ENCODE results near the gene C11orf86.
"Not testable (repeated sequence)": the region's sequence is repeated elsewhere in the genome, so short reads cannot be mapped to it uniquely, and the experiment has no call there.

Gene C11orf86

GRCh38 chr11:66974724-66975404, at the start of gene C11orf86:
Gene C11orf86 (plus strand): TSS chr11:66975304. CDS start chr11:66975363, 59 bp downstream.
- no peak for DNase-seq (ENCODE audit: low read depth)

GRCh38 chr11:66929753-66930152, 45.4 kb upstream of the C11orf86 start:
- DNase-seq (ENCODE audit: low read depth), result no peak

DNA sequence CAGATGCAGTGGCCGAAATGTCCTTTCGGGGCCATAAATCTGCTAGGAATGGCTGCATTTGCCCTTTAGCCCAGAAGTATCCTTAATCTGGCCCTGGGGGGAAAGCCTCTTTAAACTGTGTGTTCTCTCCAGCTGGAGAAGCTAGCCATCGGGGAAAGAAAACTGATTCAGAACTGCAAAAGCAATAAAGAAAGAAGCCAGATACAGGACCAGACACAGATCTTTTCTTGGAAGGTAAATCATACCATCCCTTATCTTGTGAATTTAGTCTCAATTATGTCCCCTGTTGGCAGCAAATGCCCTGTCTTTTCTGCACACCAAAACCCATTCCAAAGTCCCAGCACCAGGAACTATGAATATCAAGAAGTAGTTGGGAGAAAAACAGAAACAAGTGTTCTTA, 42.6 kb upstream of the C11orf86 start:
- DNase-seq (ENCODE audit: low read depth), result no peak

DNA sequence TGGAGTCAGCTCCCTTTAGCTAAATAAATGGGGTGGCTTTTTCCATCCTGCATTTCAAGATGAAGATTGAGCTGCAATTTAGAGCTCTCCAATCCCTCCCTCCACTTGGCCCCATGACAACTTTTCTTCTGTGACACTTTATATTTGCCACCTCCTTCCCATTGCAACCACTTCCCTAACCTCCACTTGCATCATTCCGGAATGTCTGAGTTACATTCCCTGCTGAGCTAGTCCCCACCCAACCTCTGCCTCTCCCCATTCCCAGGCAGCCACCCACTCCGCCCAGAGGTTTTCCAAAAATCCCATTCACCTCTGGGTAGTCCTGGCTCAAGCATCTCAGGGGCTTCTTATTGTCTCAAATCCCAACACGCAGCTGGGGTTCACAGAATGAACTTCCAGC, 41.6 kb upstream of the C11orf86 start:
- no peak for DNase-seq (ENCODE audit: low read depth)

- no peak for DNase-seq (ENCODE audit: low read depth)
Observed at GRCh38 chr11:66934950-66935779, 39.9 kb upstream of the C11orf86 start.

GRCh38 chr11:66936311-66936711, 38.8 kb upstream of the C11orf86 start:
- DNase-seq (ENCODE audit: low read depth), result no peak

GRCh38 chr11:66937193-66937733, 37.8 kb upstream of the C11orf86 start:
- DNase-seq (ENCODE audit: low read depth), result no peak

DNA sequence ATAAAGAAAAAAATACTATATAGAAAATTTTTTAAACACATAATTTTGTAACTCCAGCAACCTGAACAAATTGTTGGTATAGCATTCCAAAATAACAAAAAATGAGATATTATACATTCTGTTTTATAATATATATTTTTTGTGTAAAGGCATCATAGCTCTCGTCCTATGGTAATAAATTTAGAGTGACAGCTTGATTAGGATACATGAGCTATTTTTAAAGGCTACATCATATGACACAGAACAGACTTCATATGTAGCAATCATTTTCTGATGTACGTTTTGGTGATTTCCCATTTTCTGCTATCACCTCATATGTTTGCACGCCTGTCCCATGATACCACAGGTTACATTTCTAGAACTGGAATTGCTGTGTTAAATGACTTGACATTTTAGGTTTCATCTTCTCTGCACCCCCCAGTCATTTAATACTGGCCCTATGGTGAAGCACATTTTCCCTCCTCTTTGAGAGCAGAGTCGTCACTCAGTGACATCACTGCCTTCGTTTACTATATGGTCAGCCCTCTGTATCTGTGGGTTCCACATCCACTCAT, 36.4 kb upstream of the C11orf86 start:
- no peak for DNase-seq (ENCODE audit: low read depth)

- DNase-seq (ENCODE audit: low read depth), result no peak
Observed at GRCh38 chr11:66950112-66950535, 25.0 kb upstream of the C11orf86 start.

DNA sequence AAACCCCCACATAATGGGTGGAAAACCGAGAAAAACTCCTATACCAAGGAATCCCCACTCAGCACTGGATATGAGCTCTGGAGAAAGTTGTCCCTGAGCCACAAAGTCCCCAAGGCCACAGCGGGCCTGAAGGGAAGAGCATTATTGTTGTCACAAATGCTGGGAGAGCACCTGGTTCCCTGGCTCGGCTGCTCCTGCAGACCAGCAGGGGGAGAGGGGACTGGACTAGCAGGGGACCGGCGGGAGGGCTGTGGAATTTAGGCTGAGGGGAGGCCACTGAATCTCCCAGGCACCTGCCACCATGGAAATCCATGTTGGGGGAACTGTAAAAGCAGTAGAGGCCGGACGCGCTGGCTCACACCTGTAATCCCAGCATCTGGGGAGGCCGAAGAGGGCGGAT, 24.0 kb upstream of the C11orf86 start:
- DNase-seq (ENCODE audit: low read depth), result no peak

- no peak for DNase-seq (ENCODE audit: low read depth)
Observed at GRCh38 chr11:66951927-66952337, 23.2 kb upstream of the C11orf86 start.

- DNase-seq (ENCODE audit: low read depth), result no peak
Observed at GRCh38 chr11:66953081-66953833, 21.8 kb upstream of the C11orf86 start.

DNA sequence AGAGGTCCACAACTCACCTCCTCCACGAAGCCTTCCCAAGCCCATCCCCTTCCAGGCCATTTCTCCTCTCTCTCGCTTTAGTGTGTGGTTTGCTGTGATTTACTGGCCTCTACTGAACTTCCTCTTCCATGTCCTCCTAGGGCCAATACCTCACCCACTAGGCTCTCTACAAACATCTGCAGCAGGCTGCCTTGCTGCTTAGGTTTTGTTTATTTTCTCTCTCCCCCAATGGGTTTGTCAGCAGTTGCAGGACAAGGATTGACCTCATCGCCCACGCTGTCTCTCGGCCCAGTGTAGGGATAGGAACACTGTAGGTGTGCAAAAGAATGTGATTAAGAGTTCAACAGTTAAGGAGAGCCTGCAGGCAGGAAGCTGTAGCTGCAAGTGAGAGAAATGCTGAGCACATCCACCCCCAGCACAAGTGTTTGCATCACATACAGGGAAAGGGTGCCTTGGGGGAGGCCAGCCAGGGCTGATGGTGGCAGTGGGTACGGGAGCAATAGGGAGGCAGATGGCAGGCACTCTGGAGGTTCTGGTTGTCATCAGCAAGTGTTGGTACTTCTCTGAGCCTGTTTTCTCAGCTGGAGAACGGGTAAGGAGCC, 18.3 kb upstream of the C11orf86 start:
- no peak for DNase-seq (ENCODE audit: low read depth)

GRCh38 chr11:66957971-66958231, 17.2 kb upstream of the C11orf86 start:
- no peak for DNase-seq (ENCODE audit: low read depth)

- peak; percentile 91 for DNase-seq (ENCODE audit: low read depth)
Observed at GRCh38 chr11:66958232-66958955, 16.7 kb upstream of the C11orf86 start, which contains the start of gene PC. Gene PC (minus strand): TSS chr11:66958383. CDS start chr11:66872159, 86,224 bp downstream.

- DNase-seq (ENCODE audit: low read depth), result no peak
Observed at GRCh38 chr11:66958956-66959274, 16.2 kb upstream of the C11orf86 start.

DNA sequence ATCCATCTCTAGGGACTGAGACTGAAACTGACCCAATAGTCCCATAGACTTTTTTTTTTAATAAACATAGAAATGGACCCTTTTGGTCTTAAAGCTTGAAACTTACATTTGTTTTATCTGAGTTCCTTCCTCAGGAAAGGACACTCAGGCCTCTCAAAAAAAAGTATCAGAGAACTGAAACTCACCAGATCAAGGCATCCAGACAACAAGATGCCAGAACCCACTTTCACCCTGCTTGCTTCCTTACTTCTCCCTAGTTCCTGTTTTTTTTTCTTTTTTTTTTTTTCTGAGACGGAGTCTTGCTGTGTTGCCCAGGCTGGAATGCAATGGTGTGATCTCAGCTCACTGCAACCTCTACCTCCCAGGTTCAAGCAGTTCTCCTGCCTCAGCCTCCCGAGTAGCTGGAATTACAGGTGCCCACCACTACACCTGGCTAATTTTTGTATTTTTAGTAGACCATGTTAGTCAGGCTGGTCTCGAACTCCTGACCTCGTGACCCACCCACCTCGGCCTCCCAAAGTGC, 13.4 kb upstream of the C11orf86 start:
- DNase-seq (ENCODE audit: low read depth), result not testable (repeated sequence)

- no peak for DNase-seq (ENCODE audit: low read depth)
Observed at GRCh38 chr11:66962247-66962646, 12.9 kb upstream of the C11orf86 start.

DNA sequence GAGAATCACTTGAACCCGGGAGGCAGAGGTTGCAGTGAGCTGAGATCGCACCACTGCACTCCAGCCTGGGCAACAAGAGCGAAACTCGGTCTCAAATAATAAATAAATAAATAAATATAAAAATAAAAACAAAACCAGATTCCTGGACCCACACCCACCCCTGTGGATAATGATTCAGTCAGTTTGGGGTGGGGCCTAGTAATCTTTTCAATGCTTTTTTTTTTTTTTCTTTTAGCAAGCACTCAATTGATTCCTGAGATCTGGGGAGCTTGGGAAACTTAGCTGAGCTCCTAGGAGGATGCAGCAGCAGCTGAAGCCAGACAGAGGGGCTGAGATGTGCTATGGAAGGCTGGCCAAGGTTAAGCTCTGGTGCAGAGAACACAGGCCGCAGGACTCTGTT, 12.3 kb upstream of the C11orf86 start:
- no peak for DNase-seq (ENCODE audit: low read depth)

GRCh38 chr11:66964495-66964894, 10.6 kb upstream of the C11orf86 start:
- DNase-seq (ENCODE audit: low read depth), result no peak

GRCh38 chr11:66966351-66966750, 8.8 kb upstream of the C11orf86 start:
- no peak for DNase-seq (ENCODE audit: low read depth)

All from activated T-cell treated with anti-CD3 and anti-CD28 coated beads for 1 hour (primary cell).